PFSK-1 (cell line): ENCODE measurements around the gene SLC6A11.

Experiments
- FOXP2 ChIP-seq: optimal IDR thresholded peaks from 2 replicates; pipeline ENCODE3; 2011; ENCODE audit warnings: borderline replicate concordance, control low read depth, inconsistent platforms; ENCODE audit not compliant: insufficient read depth; ENCODE audit errors: extremely low read length, extremely low read depth
- POLR2AphosphoS5 ChIP-seq: IDR thresholded peaks from 2 replicates; pipeline ENCODE4 v1.6.1; 2012; ENCODE audit warnings: low read depth, mild to moderate bottlenecking, control low read depth, low read length, moderate library complexity
- REST ChIP-seq, 2 experiments: IDR thresholded peaks; 2 replicates each; pipeline versions ENCODE4 v1.6.1 to v1.8.0; 2011 to 2012; ENCODE audit warnings: low read depth in 2 of 2, low read length in 2 of 2, control low read depth in 1 of 2, inconsistent platforms in 1 of 2, mild to moderate bottlenecking in 1 of 2, moderate library complexity in 1 of 2; ENCODE audit not compliant: insufficient read depth in 1 of 2
- SIN3A ChIP-seq: IDR thresholded peaks from 2 replicates; pipeline ENCODE4 v1.6.1; 2012; ENCODE audit warnings: mild to moderate bottlenecking, low read length, moderate library complexity, borderline replicate concordance; ENCODE audit not compliant: insufficient read depth
- TAF1 ChIP-seq: IDR thresholded peaks from 2 replicates; pipeline ENCODE4 v1.6.1; 2012; ENCODE audit warnings: low read length, control low read depth, borderline replicate concordance; ENCODE audit not compliant: insufficient read depth

GRCh38 chr3:10833855-10834414 is 17.9 kb downstream of the SLC6A11 start:
- TF ChIP-seq TAF1: no peak
- no peak for TF ChIP-seq REST (IDR thresholded peaks at IDR 0.05; ENCODE audit: insufficient read depth in 1 of 2, low read depth in 2 of 2, low read length in 2 of 2)
- no peak for TF ChIP-seq POLR2AphosphoS5
- TF ChIP-seq SIN3A: no peak
- TF ChIP-seq FOXP2: no peak
